SH-SY5Y (cell line): ENCODE results near the gene POMC.

Source experiments
- GATA2 ChIP-seq: IDR thresholded peaks from 2 replicates; pipeline ENCODE4 v1.6.1; 2011; ENCODE audit warnings: mild to moderate bottlenecking, low read depth, low read length
- GATA3 ChIP-seq: IDR thresholded peaks from 2 replicates; pipeline ENCODE4 v1.6.1; 2011; ENCODE audit warnings: low read depth, mild to moderate bottlenecking, low read length, moderate library complexity

GRCh38 chr2:25198576-25198975 is 30.2 kb upstream of the POMC start:
- TF ChIP-seq GATA2 (no peak), GATA3 (no peak)
